Measurements from ENCODE around the gene NKD1.

Gene NKD1

DNA sequence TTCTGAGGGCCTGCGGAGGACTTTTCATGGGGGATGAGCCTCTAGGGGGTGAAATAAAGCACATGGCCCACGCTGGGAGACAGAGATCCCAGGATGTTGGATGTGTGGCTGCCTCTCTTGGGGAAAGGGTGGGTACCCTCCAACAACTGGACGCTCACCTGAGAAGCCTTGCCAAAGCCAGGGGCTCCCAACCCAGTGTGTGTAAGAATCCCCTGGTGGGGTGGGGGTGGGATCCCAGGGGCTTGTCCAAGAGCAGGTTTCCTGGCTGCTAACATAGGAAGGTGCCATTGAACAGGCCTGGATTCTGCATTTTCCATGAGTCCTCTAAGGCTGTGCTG is 132.3 kb downstream of the NKD1 start:
- DNase-seq: no peak

GRCh38 chr16:50681021-50681885 is 133.1 kb downstream of the NKD1 start, which contains the start of gene SNX20:
TSS of gene SNX20 (minus strand) at chr16:50681312. CDS start at chr16:50677526, 3,786 bp downstream.
- DNase-seq: no peak

- DNase-seq: no peak
These were observed 135.6 kb downstream of the NKD1 start for GRCh38 chr16:50683689-50684374.

GRCh38 chr16:50684823-50685461 is 136.7 kb downstream of the NKD1 start:
- no peak for DNase-seq

- no peak for DNase-seq
These were observed 137.4 kb downstream of the NKD1 start for GRCh38 chr16:50685462-50686063.

DNA sequence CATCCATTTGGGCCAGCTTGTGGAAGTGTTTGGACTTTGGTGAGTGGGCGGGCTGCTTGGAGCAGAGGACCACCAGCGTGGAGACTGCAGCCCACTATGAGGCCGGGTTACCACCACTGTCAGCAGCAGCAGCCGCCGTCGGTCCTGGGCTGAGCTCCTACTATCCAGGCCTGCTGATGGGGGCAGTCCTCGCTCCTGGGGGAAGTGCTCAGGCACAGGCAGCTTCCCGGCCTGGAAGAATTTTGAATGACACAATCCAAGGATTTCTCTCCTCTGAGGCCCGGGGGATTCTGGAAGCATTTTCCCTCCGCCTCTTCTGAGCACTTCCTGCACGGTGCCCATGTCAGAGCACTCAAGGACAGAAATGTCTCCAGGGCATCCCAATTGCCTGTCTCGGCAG is 139.9 kb downstream of the NKD1 start:
- DNase-seq: no peak

DNA sequence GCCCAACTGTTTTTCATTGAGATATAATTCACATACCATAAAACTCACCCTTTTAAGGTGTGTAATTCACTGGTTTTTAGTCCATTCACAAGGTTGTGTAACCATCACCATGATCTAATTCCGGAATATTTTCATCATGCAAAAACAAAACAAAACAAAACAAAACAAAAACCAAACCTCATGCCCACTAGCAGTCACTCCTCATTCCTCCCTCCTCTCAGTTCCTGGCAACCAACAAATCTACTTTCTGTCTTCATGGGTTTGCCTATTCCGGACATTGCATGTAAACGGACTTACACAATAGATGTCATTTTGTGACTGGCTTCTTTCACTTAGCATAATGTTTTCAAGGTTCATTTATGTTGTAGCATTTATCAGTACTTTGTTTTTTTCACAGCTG is 140.7 kb downstream of the NKD1 start:
- no peak for DNase-seq

- DNase-seq: no peak
These were observed 142.0 kb downstream of the NKD1 start for GRCh38 chr16:50690177-50690576.

- no peak for DNase-seq
These were observed 144.4 kb downstream of the NKD1 start for GRCh38 chr16:50692644-50692998.

DNA sequence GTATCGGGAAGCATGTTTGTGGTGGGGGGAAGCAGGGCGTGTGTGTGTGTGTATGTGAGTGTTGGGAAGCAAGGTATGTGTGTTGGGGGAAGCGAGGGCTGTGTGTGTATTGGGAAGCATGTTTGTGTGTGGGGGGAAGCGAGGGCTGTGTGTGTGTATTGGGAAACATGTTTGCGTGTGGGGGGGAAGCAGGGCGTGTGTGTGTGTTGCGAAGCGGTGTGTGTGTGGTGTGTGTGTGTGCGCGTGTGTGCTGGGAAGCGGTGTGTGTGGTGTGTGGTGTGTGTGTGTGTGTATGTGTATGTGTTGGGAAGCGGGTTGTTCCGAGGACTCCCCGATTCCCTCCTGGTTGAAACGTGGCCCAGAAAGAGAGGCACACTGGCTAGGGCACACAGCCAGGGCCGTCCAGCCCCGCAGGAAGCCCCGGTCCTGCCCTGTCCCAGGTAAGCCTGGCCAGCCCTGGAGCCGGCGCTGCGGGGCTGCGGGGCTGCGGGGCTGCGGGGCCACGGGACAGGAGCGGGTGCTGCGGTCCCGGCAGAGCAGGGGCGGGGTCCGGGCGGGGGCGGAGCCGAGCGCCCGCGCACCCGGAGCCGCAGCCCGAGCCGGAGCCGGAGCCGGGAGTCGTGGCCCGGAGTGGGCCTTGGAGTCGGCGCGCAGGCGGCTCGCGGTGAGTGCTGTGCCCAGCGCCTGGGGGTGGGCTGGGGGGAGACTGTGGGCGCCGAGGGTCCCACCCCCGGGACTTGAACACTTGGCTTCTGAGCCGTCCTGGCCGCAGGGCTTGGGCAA is 145.0 kb downstream of the NKD1 start, which contains the start of gene NOD2:
Gene NOD2 (plus strand): TSS at position 608 of the 783 bp plus-strand sequence. CDS start 5,890 bp downstream, outside the sequence.
- no peak for DNase-seq

GRCh38 chr16:50694206-50694605 is 146.0 kb downstream of the NKD1 start:
- DNase-seq: no peak

GRCh38 chr16:50695017-50696000 is 147.1 kb downstream of the NKD1 start:
- no peak for DNase-seq

- no peak for DNase-seq
These were observed 147.9 kb downstream of the NKD1 start for GRCh38 chr16:50696126-50696525.

DNA sequence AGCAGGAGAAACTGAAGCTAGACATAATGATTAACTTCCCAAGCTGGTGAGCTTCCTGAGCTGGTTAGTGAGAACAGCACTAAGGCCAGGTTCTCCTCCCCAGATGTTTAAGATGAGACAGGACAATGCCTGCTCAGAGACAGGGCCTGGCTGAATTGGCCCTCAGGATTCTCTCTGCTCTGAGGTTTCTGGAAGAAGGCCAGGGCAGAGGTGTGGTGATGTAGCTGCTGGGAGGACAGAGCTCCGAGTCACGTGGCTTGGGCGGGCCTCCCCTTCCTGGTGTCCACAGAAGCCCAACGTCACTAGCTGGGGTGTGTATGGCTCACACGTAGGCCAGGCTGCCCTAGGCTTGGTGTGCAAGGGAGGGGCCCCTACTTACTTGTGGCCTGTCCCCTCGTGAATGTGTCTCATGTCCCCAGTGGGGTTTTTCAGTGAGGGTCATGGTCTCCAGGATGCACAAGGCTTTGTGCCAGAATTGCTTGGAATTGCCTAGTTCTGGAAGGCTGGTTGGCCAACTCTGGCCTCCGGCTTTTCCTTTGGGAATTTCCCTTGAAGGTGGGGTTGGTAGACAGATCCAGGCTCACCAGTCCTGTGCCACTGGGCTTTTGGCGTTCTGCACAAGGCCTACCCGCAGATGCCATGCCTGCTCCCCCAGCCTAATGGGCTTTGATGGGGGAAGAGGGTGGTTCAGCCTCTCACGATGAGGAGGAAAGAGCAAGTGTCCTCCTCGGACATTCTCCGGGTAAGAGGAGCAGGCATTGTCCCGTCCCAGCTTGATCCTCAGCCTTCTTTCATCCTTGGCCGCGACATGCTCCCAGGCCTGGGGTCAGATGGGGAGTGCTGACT is 148.6 kb downstream of the NKD1 start:
- DNase-seq: peak; percentile 76

GRCh38 chr16:50697421-50697715 is 149.2 kb downstream of the NKD1 start:
- no peak for DNase-seq

- no peak for DNase-seq
These were observed 149.9 kb downstream of the NKD1 start for GRCh38 chr16:50697881-50698767.

Measured in NCI-H226 (cell line).